ENCODE data around the gene LCE2A. TPM values are rescaled to one million over a fixed set of nuclear protein-coding genes. Genes with fewer than 3 reads are reported as not detected.

Gene LCE2A
- total and polyA plus RNA-seq, 2 of the 8 experiments (the other 6 are each of a cell fraction or from before 2014, with no cell fraction given) = not detected

- H4K20me1 ChIP-seq (replicated peaks in 1 of 2; ENCODE audit: control insufficient read depth in 1 of 2, insufficient read depth in 2 of 2, low read length in 2 of 2) = no peaks in the 10 kb centered on the region
- no peak overlapping the region for H3K14ac ChIP-seq (ENCODE audit: insufficient read length)
- no peak for DNase-seq (ENCODE audit: low read depth in 1 of 2, low spot score in 2 of 2)
- 77% methylated on average over 3 of the region's 3 CpGs; no CpG with 5 or more reads in 1 of the 2 experiments for WGBS, 2 experiments (ENCODE audit: extremely low coverage in 1 of 2, insufficient coverage in 1 of 2, insufficient read length in 1 of 2, insufficient replicate concordance in 2 of 2, low coverage in 1 of 2, low lambda C conversion rate in 2 of 2, missing lambda C conversion rate in 1 of 2)
- H3K4ac ChIP-seq (replicated peaks; ENCODE audit: insufficient read length, low read depth, low read length) = no peak overlapping the region
- H3K23me2 ChIP-seq (ENCODE audit: low read depth, low read length) = no peaks in the 10 kb centered on the region
- no peaks in the 10 kb centered on the region for H3K79me1 ChIP-seq (ENCODE audit: low read depth, low read length)
- H2BK12ac ChIP-seq (ENCODE audit: low read depth, low read length) = no peak overlapping the region
- H3K56ac ChIP-seq (replicated peaks; ENCODE audit: insufficient read length, low read depth, low read length) = no peak overlapping the region
- ChIA-PET CTCF (ENCODE audit: partially characterized antibody) (interaction anchor here (0.6 kb wide), 1 partner anchor 748 kb away, joined by 3 read pairs; no protein-coding TSS in a partner anchor), POLR2A (ENCODE audit: partially characterized antibody) (no interaction called here)
- no peak overlapping the region for H3K27ac ChIP-seq (ENCODE audit: low read depth, low read length)
- no peak for FAIRE-seq
- H3K9me3 ChIP-seq (ENCODE audit: insufficient read depth in 2 of 2, low read depth in 1 of 2, low read length in 1 of 2) = peaks cover 83 to 97% of the 10 kb centered on the region in 2 experiments
- H4K91ac ChIP-seq (replicated peaks; ENCODE audit: insufficient read length, low read length) = no peak overlapping the region
- H2AFZ ChIP-seq (ENCODE audit: low read length) = no peak overlapping the region
- H3K36me3 ChIP-seq (ENCODE audit: control insufficient read depth in 2 of 4, insufficient read depth in 4 of 4, low read length in 3 of 4) = no peaks in the 10 kb centered on the region; a peak in 1 of 8 replicates
- no peak overlapping the region for H3K9ac ChIP-seq (replicated peaks in 1 of 4; ENCODE audit: extremely low read depth in 1 of 4, low read depth in 3 of 4, low read length in 3 of 4)
- no peak overlapping the region for H3K4me2 ChIP-seq (ENCODE audit: insufficient read depth in 1 of 2, low read depth in 2 of 2, low read length in 2 of 2)
- H3K27me3 ChIP-seq (replicated peaks in 1 of 4; ENCODE audit: control insufficient read depth in 3 of 4, extremely low read depth in 1 of 4, insufficient read depth in 3 of 4, low read length in 3 of 4) = no peaks in the 10 kb centered on the region
- no peak overlapping the region for H2AK5ac ChIP-seq (ENCODE audit: low read depth, low read length)
- no peak overlapping the region for H2BK120ac ChIP-seq (replicated peaks; ENCODE audit: low read depth, low read length)
- no peaks in the 10 kb centered on the region for H3K4me1 ChIP-seq (replicated peaks in 1 of 4; ENCODE audit: control insufficient read depth in 3 of 4, insufficient read depth in 4 of 4, low read length in 3 of 4)
- no peak overlapping the region for H3K23ac ChIP-seq (ENCODE audit: insufficient read length)
- H2BK5ac ChIP-seq (ENCODE audit: low read depth, low read length) = no peak overlapping the region
- no peak overlapping the region for H2BK15ac ChIP-seq (ENCODE audit: low read length)
- H3K79me2 ChIP-seq (ENCODE audit: control insufficient read depth in 1 of 2, insufficient read depth in 2 of 2, low read length in 2 of 2) = no peaks in the 10 kb centered on the region
- H4K5ac ChIP-seq (ENCODE audit: insufficient read length, low read depth, low read length) = no peak overlapping the region
- no peak overlapping the region for H2BK20ac ChIP-seq (ENCODE audit: low read length)
- no peak overlapping the region for H3K4me3 ChIP-seq (ENCODE audit: extremely low read depth in 1 of 4, insufficient read depth in 2 of 4, low read depth in 3 of 4, low read length in 4 of 4)
- no peak overlapping the region for H4K8ac ChIP-seq (ENCODE audit: extremely low read depth, insufficient read depth, low read length)
- no peak overlapping the region for H3K18ac ChIP-seq (ENCODE audit: extremely low read depth, low read length)
- no peak for TF ChIP-seq CTCF (IDR thresholded peaks at IDR 0.05; ENCODE audit: control extremely low read depth in 1 of 3, insufficient read depth in 1 of 3, low read depth in 1 of 3, low read length in 3 of 3)
- TF ChIP-seq SUZ12 (IDR thresholded peaks at IDR 0.05; ENCODE audit: low read length) = no peak
- TF ChIP-seq HDAC2 (IDR thresholded peaks at IDR 0.05; ENCODE audit: borderline replicate concordance in 1 of 2, low read depth in 2 of 2, low read length in 2 of 2) = no peak
- no peak for TF ChIP-seq YY1 (IDR thresholded peaks at IDR 0.05; ENCODE audit: low read depth, low read length)
- no peak for TF ChIP-seq KDM5A (IDR thresholded peaks at IDR 0.05; ENCODE audit: low read length)
- no peak for TF ChIP-seq CBX8 (IDR thresholded peaks at IDR 0.05; ENCODE audit: borderline replicate concordance, low read depth, low read length)
- TF ChIP-seq TEAD4 (IDR thresholded peaks at IDR 0.05; ENCODE audit: low read depth, low read length) = no peak
- no peak for TF ChIP-seq POLR2AphosphoS5 (IDR thresholded peaks at IDR 0.05; ENCODE audit: low read depth, low read length)
- TF ChIP-seq TAF7 (optimal IDR thresholded peaks at IDR 0.05; ENCODE audit: borderline replicate concordance, low read depth, low read length) = no peak
- no peak for TF ChIP-seq BRCA1 (IDR thresholded peaks at IDR 0.05; ENCODE audit: low read depth, low read length)
- no peak for TF ChIP-seq GTF2F1 (IDR thresholded peaks at IDR 0.05; ENCODE audit: borderline replicate concordance, low read depth, low read length)
These were observed 41.7 kb downstream of the LCE2A start for GRCh38 chr1:152739841-152740240.

Data from H1 (cell line).